A549 (cell line): ENCODE data around the gene KLF6. TPM values are rescaled to one million over a fixed set of nuclear protein-coding genes. Genes with fewer than 3 reads are reported as not detected.

Experiments
- ATAC-seq, 2 experiments: fragments of 200-7000 bp in 1 of 2; fragments of >200 bp in 1 of 2; cut with Nextera tagmentation in 1 of 2; cut with Tn5 transposase in 1 of 2; 3 replicates each; pipeline versions ENCODE4 v1.8.0 to v1.9.1; 2018 to 2020; ENCODE audit warnings: mild to moderate bottlenecking in 1 of 2, moderate library complexity in 1 of 2
- CTCF ChIA-PET: fragments of 300-600 bp; sonication (Branson Sonifier 250); formaldehyde crosslinking; extraction: SDS; loops from one replicate; lab custom pipeline; 2021; ENCODE audit warnings: antibody characterized with exemption, inconsistent platforms; lab: Yijun Ruan, JAX
- POLR2A ChIA-PET: fragments of 350-600 bp; formaldehyde crosslinking; extraction: SDS; loops from one replicate; lab custom pipeline; 2021; ENCODE audit warnings: antibody characterized with exemption, inconsistent platforms; lab: Yijun Ruan, JAX
- DNase-seq, 2 experiments: peaks; one replicate each; pipeline versions ENCODE4 v3.0.0 to v3.0.0-alpha.2; 2011 to 2016; ENCODE audit warnings: low read depth in 1 of 2, low spot score in 1 of 2
- FAIRE-seq: peaks from 2 replicates; lab custom pipeline; 2011; peaks lifted over from hg19 to GRCh38; lab: Jason Lieb, UNC
- H3K27ac ChIP-seq, 2 experiments: fragments of >200 bp; sonication (Bioruptor Twin); formaldehyde crosslinking; 3 replicates each; pipeline ENCODE4 v1.5.1; 2016 to 2017
- H3K4me1 ChIP-seq: fragments of >200 bp; sonication (Bioruptor Twin); formaldehyde crosslinking; 3 replicates; pipeline ENCODE4 v1.6.1; 2016
- H3K4me2 ChIP-seq: fragments of >200 bp; sonication (Bioruptor Twin); formaldehyde crosslinking; 3 replicates; pipeline ENCODE4 v1.6.1; 2016
- H3K4me3 ChIP-seq: fragments of >200 bp; sonication (Bioruptor Twin); formaldehyde crosslinking; 3 replicates; pipeline ENCODE4 v1.5.1; 2016
- H3K9me3 ChIP-seq: fragments of >200 bp; sonication (Bioruptor Twin); formaldehyde crosslinking; 3 replicates; pipeline ENCODE4 v1.6.1; 2016
- ELK1 ChIP-seq: fragments of 150-350 bp; IDR thresholded peaks from 2 replicates; pipeline ENCODE4 v1.6.1; 2014; ENCODE audit warnings: low read depth, mild to moderate bottlenecking, low read length
- EP300 ChIP-seq, 2 experiments: fragments of >200 bp; sonication (Bioruptor Twin); formaldehyde crosslinking; IDR thresholded peaks; 2 replicates in 1 of 2; 3 replicates in 1 of 2; pipeline ENCODE4 v1.6.1; 2016 to 2017
- ESRRA ChIP-seq: fragments of 150-350 bp; IDR thresholded peaks from 2 replicates; pipeline ENCODE4 v1.6.1; 2014; ENCODE audit warnings: mild to moderate bottlenecking, low read length, borderline replicate concordance
- FOSB ChIP-seq: fragments of 250-450 bp; sonication (Bioruptor Pico); IDR thresholded peaks from 2 replicates; pipeline ENCODE4 v1.5.0; 2020; ENCODE audit warnings: mild to moderate bottlenecking, moderate library complexity
- FOSL2 ChIP-seq, 2 experiments: fragments of 450-650 bp in 1 of 2; fragments of >200 bp in 1 of 2; sonication (Bioruptor Twin) in 1 of 2; formaldehyde crosslinking; IDR thresholded peaks; 2 replicates each; pipeline versions ENCODE4 v1.5.0 to v1.6.1; 2016 to 2020; ENCODE audit warnings: mild to moderate bottlenecking in 1 of 2, moderate library complexity in 1 of 2
- HOXA7 ChIP-seq: fragments of 250-450 bp; sonication (Bioruptor Pico); IDR thresholded peaks from 2 replicates; pipeline ENCODE4 v1.5.0; 2020; ENCODE audit warnings: mild to moderate bottlenecking, moderate library complexity
- JUN ChIP-seq, 2 experiments: fragments of >200 bp; sonication (Bioruptor Twin); formaldehyde crosslinking; IDR thresholded peaks; 2 replicates in 1 of 2; 3 replicates in 1 of 2; pipeline ENCODE4 v1.6.1; 2016 to 2017
- MAFK ChIP-seq: fragments of 450-650 bp; IDR thresholded peaks from 2 replicates; pipeline ENCODE4 v1.6.1; 2014; ENCODE audit not compliant: partially characterized antibody
- NR3C1 ChIP-seq: fragments of >200 bp; sonication (Bioruptor Twin); formaldehyde crosslinking; IDR thresholded peaks from 3 replicates; pipeline ENCODE4 v1.6.1; 2017
- PHF8 ChIP-seq: fragments of 200-600 bp; sonication (generic); IDR thresholded peaks from 2 replicates; pipeline ENCODE4 v1.6.1; 2016; ENCODE audit warnings: low read depth, mild to moderate bottlenecking, antibody characterized with exemption, moderate library complexity, borderline replicate concordance
- POLR2AphosphoS2 ChIP-seq: conservative IDR thresholded peaks from 2 replicates; pipeline ENCODE4 v1.6.1; 2012; ENCODE audit warnings: low read length, improper control_type of control experiment, inconsistent platforms
- REST ChIP-seq: fragments of 200-600 bp; sonication (generic); IDR thresholded peaks from 2 replicates; pipeline ENCODE4 v1.6.1; 2016; ENCODE audit warnings: antibody characterized with exemption, mild to moderate bottlenecking, moderate library complexity
- SREBF2 ChIP-seq: fragments of 450-650 bp; IDR thresholded peaks from 2 replicates; pipeline ENCODE4 v1.6.1; 2014; ENCODE audit warnings: mild to moderate bottlenecking, moderate library complexity
- USF2 ChIP-seq: fragments of 450-650 bp; IDR thresholded peaks from 2 replicates; pipeline ENCODE4 v1.6.1; 2014; ENCODE audit warnings: antibody characterized with exemption
- WGBS: methylation state at CpG from one replicate; pipeline ENCODE4 v1.1.6; 2017; ENCODE audit errors: missing lambda C conversion rate; 5-methylcytosine and 5-hydroxymethylcytosine counted together
- polyA plus RNA-seq, 4 experiments: library from polyadenylated mRNA; depleted of rRNA in 3 of 4; stranded (reverse); fragments of >200 nt; fragmentation: RNase III in 1 of 4; extraction: RNeasy Plus Mini Kit Qiagen cat#74134 plus additional on column Dnase treatment in 1 of 4; gene quantifications; 2 replicates in 3 of 4; 3 replicates in 1 of 4; pipeline ENCODE4 v1.2.3, GENCODE V29; 2011 to 2017

KLF6 gene
- polyA plus RNA-seq, 2 of the 4 experiments (the other 2 are of a cell fraction): 31.9 to 86.8 TPM

DNA sequence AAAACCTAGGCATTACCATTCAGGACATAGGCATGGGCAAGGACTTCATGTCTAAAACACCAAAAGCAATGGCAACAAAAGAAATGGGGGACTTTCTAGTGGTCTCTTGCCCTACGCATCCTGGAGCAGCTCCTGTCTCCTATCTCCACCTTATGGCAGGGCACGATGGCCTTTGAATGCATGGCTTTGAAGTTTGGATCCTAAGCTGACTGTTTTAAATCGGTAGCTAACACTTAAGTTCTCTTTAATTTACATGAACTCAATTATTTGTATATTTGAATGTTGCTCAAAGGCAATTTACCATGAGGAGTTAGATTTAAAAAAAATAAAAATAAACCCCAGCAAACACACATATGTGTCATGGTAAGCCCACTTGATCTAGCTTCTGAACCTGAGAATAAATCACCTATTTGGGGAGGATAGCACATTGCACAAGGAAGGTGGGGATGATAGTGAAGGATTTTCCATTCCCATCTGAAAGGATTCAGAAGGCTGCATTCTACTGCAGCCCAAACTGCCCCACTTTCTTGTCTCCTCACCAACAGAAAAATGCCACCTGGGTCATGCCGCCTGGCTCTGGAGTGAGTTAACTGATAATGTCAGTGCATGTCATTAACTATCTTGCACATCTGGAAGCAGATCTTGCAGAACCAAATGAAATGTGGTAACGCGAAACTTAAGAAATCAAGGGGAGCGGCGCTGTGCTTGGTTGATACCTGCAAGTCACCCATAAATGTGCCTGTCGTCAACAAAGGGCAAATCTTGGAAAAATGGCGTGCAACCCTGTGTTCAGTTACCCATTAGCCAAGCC lies 12.4 kb downstream of the KLF6 start:
- H3K9me3 ChIP-seq: no peaks in the 10 kb centered on the region
- H3K4me3 ChIP-seq: no peak overlapping the region
- 84% methylated on average over 10 of the region's 10 CpGs for WGBS
- ATAC-seq: peak; percentile 2; a peak in 2 of 6 replicates
- CTCF ChIA-PET: interaction anchor here (1.0 to 1.5 kb wide), 6 partner anchors 8 to 579 kb away, joined by 3 to 4 read pairs (median 3); no protein-coding TSS in a partner anchor
- H3K27ac ChIP-seq: no peak overlapping the region
- POLR2A ChIA-PET: no interaction called here
- no peak for FAIRE-seq
- H3K4me2 ChIP-seq: no peak overlapping the region
- TF ChIP-seq SREBF2: no peak
- TF ChIP-seq PHF8: no peak
- no peak for TF ChIP-seq MAFK
- TF ChIP-seq POLR2AphosphoS2: peak; percentile 95
- TF ChIP-seq, all 56 proteins: peak for 1
- peaks cover 28% of the 10 kb centered on the region for H3K4me1 ChIP-seq
- DNase-seq: no peak

- POLR2A ChIA-PET: interaction anchor here (0.6 kb wide), 1 partner anchor 23 kb away, joined by 6 read pairs; no protein-coding TSS in a partner anchor
- no peak for ATAC-seq
Observed at GRCh38 chr10:3770611-3771110, 14.3 kb downstream of the KLF6 start.

More at GRCh38 chr10:3770611-3771110, 14.3 kb downstream of the KLF6 start:
- DNase-seq (no peak), FAIRE-seq (no peak)
- CTCF ChIA-PET: interaction anchor here (0.6 to 1.5 kb wide), 4 partner anchors 82 to 1097 kb away, joined by 3 to 7 read pairs (median 3); no protein-coding TSS in a partner anchor
- no peak overlapping the region for H3K27ac ChIP-seq
- H3K4me1 ChIP-seq: peaks cover 21% of the 10 kb centered on the region
- no peak overlapping the region for H3K4me2 ChIP-seq
- no peak overlapping the region for H3K4me3 ChIP-seq
- WGBS: 87% methylated on average over 8 of the region's 8 CpGs
- no peaks in the 10 kb centered on the region for H3K9me3 ChIP-seq
- TF ChIP-seq HOXA7 (CRISPR knock-in tag) (no peak), NR3C1 (no peak), FOSL2 (IDR thresholded peaks at IDR 0.05) (no peak), FOSL2 (CRISPR knock-in tag; IDR thresholded peaks at IDR 0.05) (no peak), JUN (IDR thresholded peaks at IDR 0.05) (no peak), ELK1 (no peak), EP300 (IDR thresholded peaks at IDR 0.05) (no peak), ESRRA (no peak), USF2 (no peak), SREBF2 (no peak), FOSB (CRISPR knock-in tag) (no peak), PHF8 (no peak), REST (no peak)
